ENCODE results near the gene CMIP.

Gene CMIP

DNA sequence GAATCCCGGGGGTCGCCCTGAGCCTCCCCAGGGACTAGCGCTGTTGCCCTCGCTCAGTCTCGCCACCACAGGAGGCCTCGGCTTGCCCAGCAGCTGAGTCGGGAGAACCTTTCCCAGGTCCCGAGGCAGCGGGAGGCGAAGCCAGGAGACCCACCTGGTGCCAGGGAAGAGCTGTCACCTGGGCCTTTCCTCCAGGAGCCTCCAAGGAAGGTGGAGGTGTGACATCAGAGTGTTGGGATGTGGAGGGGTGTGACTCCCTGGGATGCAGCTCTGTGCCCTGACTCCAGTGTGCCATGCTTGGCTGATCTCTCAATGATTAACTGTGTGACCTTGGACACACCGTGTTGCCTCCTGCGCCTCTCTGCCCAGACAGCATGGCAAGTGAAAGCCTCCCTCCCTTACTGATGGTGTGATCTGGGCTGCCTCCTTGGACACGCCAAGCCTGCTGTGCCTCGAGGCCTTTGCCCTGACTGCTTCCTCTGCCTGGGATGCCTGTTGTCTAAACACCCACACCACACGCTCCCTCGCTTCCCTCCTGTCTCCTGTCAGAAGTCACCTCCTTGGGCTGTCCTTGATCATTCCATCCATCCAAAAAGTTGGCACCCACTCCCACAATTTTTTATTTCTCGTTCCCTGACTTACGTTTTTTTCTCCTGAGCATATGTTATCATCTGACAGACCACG, 88.0 kb downstream of the CMIP start:
- TF ChIP-seq, protein P1, sequence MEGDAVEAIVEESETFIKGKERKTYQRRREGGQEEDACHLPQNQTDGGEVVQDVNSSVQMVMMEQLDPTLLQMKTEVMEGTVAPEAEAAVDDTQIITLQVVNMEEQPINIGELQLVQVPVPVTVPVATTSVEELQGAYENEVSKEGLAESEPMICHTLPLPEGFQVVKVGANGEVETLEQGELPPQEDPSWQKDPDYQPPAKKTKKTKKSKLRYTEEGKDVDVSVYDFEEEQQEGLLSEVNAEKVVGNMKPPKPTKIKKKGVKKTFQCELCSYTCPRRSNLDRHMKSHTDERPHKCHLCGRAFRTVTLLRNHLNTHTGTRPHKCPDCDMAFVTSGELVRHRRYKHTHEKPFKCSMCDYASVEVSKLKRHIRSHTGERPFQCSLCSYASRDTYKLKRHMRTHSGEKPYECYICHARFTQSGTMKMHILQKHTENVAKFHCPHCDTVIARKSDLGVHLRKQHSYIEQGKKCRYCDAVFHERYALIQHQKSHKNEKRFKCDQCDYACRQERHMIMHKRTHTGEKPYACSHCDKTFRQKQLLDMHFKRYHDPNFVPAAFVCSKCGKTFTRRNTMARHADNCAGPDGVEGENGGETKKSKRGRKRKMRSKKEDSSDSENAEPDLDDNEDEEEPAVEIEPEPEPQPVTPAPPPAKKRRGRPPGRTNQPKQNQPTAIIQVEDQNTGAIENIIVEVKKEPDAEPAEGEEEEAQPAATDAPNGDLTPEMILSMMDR (IDR thresholded peaks at IDR 0.05): no peak
- Histone ChIP-seq H3K4me3 (ENCODE audit: low read depth, low read length) (no peak overlapping the region), H2AFZ (no peak overlapping the region), H3K4me2 (ENCODE audit: low read length) (no peak overlapping the region), H3K27me3 (ENCODE audit: control insufficient read depth, insufficient read depth, low read length) (no peaks in the 10 kb centered on the region), H3K4me1 (no peaks in the 10 kb centered on the region), H3K36me3 (ENCODE audit: control insufficient read depth, insufficient read depth, low read length) (no peaks in the 10 kb centered on the region), H3K9me3 (ENCODE audit: control insufficient read depth, low read length) (no peaks in the 10 kb centered on the region), H3K79me2 (peaks cover 4% of the 10 kb centered on the region), H3K27ac (no peak overlapping the region), H3K9ac (no peak overlapping the region)

DNA sequence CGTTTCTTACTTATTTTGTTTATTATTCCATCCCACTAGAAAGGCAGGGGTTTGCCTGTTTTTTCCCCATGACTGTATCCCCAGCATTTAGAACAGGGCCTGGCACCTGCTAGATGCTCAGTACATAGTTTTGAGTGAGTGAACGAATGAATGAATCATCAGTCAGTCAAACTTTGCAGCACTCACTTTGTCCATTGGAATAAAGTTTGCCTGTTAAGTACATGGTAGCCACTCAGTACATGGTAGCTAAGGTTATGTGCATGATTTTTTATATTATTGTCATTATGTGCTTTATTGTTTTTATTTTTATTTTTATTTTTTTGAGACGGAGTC, 88.5 kb downstream of the CMIP start:
- H3K4me3 ChIP-seq (ENCODE audit: low read depth, low read length): no peak overlapping the region
- H3K9ac ChIP-seq: no peak overlapping the region
- H3K27me3 ChIP-seq (ENCODE audit: control insufficient read depth, insufficient read depth, low read length): no peaks in the 10 kb centered on the region
- no peak overlapping the region for H2AFZ ChIP-seq
- TF ChIP-seq, protein P1 (IDR thresholded peaks at IDR 0.05): no peak
- no peak overlapping the region for H3K27ac ChIP-seq
- H3K4me2 ChIP-seq (ENCODE audit: low read length): no peak overlapping the region
- H3K9me3 ChIP-seq (ENCODE audit: control insufficient read depth, low read length): no peaks in the 10 kb centered on the region
- no peaks in the 10 kb centered on the region for H3K4me1 ChIP-seq
- peaks cover 4% of the 10 kb centered on the region for H3K79me2 ChIP-seq
- no peaks in the 10 kb centered on the region for H3K36me3 ChIP-seq (ENCODE audit: control insufficient read depth, insufficient read depth, low read length)

DNA sequence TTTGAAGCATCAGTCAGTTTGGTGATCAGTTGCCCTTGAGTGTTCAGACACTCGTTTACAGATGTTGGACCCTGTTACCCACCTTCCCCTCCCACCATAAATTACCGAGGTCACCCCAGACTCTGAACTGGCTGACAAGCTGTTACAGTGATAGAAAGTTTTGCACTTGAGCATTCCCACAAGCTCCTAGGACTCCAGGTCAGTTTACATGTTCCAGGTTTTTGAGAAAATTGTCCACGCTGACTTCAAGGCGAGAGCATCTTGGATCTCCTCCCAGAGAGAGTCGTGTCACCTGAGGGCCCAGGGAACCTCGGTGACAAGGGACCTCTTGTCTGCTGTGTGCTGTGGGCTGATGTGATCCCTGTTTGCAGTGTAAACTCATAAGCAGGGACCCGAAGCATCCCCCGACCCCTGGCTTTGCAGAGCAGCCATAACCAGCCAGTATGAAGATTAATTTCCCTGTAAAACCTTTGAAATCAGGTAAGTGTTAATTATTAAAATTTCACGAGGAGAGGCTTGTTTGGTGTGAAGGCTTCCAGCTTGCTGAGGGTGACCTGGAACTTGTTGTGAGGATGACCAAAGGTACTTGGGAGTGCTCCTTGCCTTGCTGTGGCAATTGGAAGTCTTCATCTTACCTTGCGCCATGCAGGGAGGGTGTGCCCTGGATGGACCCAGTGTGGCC, 91.2 kb downstream of the CMIP start:
- no peaks in the 10 kb centered on the region for H3K27me3 ChIP-seq (ENCODE audit: control insufficient read depth, insufficient read depth, low read length)
- no peaks in the 10 kb centered on the region for H3K36me3 ChIP-seq (ENCODE audit: control insufficient read depth, insufficient read depth, low read length)
- no peaks in the 10 kb centered on the region for H3K9me3 ChIP-seq (ENCODE audit: control insufficient read depth, low read length)
- peaks cover 5% of the 10 kb centered on the region for H3K79me2 ChIP-seq
- no peak overlapping the region for H3K4me2 ChIP-seq (ENCODE audit: low read length)
- no peak overlapping the region for H3K4me3 ChIP-seq (ENCODE audit: low read depth, low read length)
- TF ChIP-seq, protein P1 (IDR thresholded peaks at IDR 0.05): no peak
- H2AFZ ChIP-seq: no peak overlapping the region
- H3K4me1 ChIP-seq: peaks cover 10% of the 10 kb centered on the region
- H3K9ac ChIP-seq: no peak overlapping the region
- H3K27ac ChIP-seq: no peak overlapping the region

DNA sequence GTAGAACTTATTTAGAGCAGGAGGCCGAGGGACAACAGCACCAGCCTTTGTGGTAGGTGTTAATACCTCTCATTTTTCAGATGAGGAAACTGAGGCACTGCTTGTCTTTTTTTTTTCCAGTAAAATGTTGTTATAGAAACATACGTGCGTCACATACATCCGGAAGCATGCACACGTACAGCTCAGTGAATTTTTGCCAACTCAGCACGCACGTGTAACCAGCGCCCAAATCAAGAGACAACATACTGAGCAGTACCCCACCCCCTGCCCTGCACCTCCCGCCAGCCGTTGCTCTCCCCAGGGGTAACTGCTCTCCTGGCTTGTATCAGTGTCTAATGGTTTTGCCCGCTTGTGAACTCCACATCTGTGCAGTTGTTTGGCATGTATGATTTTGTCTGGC, 92.0 kb downstream of the CMIP start:
- no peak overlapping the region for H2AFZ ChIP-seq
- no peak overlapping the region for H3K4me3 ChIP-seq (ENCODE audit: low read depth, low read length)
- no peak overlapping the region for H3K9ac ChIP-seq
- H3K79me2 ChIP-seq: peaks cover 9% of the 10 kb centered on the region
- H3K27ac ChIP-seq: no peak overlapping the region
- no peaks in the 10 kb centered on the region for H3K36me3 ChIP-seq (ENCODE audit: control insufficient read depth, insufficient read depth, low read length)
- H3K9me3 ChIP-seq (ENCODE audit: control insufficient read depth, low read length): no peaks in the 10 kb centered on the region
- no peak overlapping the region for H3K4me2 ChIP-seq (ENCODE audit: low read length)
- no peaks in the 10 kb centered on the region for H3K27me3 ChIP-seq (ENCODE audit: control insufficient read depth, insufficient read depth, low read length)
- TF ChIP-seq, protein P1 (IDR thresholded peaks at IDR 0.05): no peak
- H3K4me1 ChIP-seq: peaks cover 10% of the 10 kb centered on the region

All from parathyroid adenoma (tissue), 2 donors.